Memory B cell (primary cell): Measurements from ENCODE around the gene SARS1.

Experiments
- ATAC-seq: fragments of 150-1000 bp; cut with Tn5 transposase; 2 replicates; pipeline ENCODE4 v1.10.0; 2021; ENCODE audit warnings: low read depth, mild to moderate bottlenecking, moderate library complexity
- DNase-seq, 2 donors: peaks; one replicate each; pipeline ENCODE4 v3.0.0; 2022; ENCODE audit warnings: low spot score in 2 of 2
- H3K27ac Mint-ChIP-seq: one replicate; pipeline ENCODE4 v1.8.0; 2022; ENCODE audit warnings: mild to moderate bottlenecking, moderate library complexity, mixed read lengths
- H3K27me3 Mint-ChIP-seq: one replicate; pipeline ENCODE4 v1.8.0; 2022; ENCODE audit warnings: mixed read lengths
- H3K36me3 Mint-ChIP-seq: one replicate; pipeline ENCODE4 v1.8.0; 2022; ENCODE audit warnings: mild to moderate bottlenecking, mixed read lengths
- H3K4me1 Mint-ChIP-seq: one replicate; pipeline ENCODE4 v1.8.0; 2022; ENCODE audit warnings: mixed read lengths
- H3K4me3 Mint-ChIP-seq: one replicate; pipeline ENCODE4 v1.8.0; 2022; ENCODE audit warnings: mild to moderate bottlenecking, moderate library complexity, mixed read lengths
- H3K9me3 Mint-ChIP-seq: one replicate; pipeline ENCODE4 v1.8.0; 2022; ENCODE audit warnings: mixed read lengths

The SARS1 gene

GRCh38 chr1:109186733-109187086, 27.0 kb upstream of the SARS1 start:
- DNase-seq = no peak
- no peak overlapping the region for H3K27ac Mint-ChIP-seq
- ATAC-seq = no peak
- peaks cover 7% of the 10 kb centered on the region for H3K27me3 Mint-ChIP-seq
- H3K4me1 Mint-ChIP-seq = no peaks in the 10 kb centered on the region
- H3K36me3 Mint-ChIP-seq = no peaks in the 10 kb centered on the region
- H3K4me3 Mint-ChIP-seq = no peak overlapping the region
- no peaks in the 10 kb centered on the region for H3K9me3 Mint-ChIP-seq

GRCh38 chr1:109187127-109187526, 26.6 kb upstream of the SARS1 start:
- H3K4me3 Mint-ChIP-seq = no peak overlapping the region
- no peak overlapping the region for H3K27ac Mint-ChIP-seq
- no peaks in the 10 kb centered on the region for H3K36me3 Mint-ChIP-seq
- no peak for DNase-seq
- ATAC-seq = no peak
- H3K27me3 Mint-ChIP-seq = peaks cover 7% of the 10 kb centered on the region
- H3K9me3 Mint-ChIP-seq = no peaks in the 10 kb centered on the region
- no peaks in the 10 kb centered on the region for H3K4me1 Mint-ChIP-seq

GRCh38 chr1:109188200-109188599, 25.5 kb upstream of the SARS1 start:
- no peaks in the 10 kb centered on the region for H3K4me1 Mint-ChIP-seq
- no peak overlapping the region for H3K27ac Mint-ChIP-seq
- ATAC-seq = no peak
- no peaks in the 10 kb centered on the region for H3K9me3 Mint-ChIP-seq
- peaks cover 7% of the 10 kb centered on the region for H3K27me3 Mint-ChIP-seq
- DNase-seq = no peak
- H3K36me3 Mint-ChIP-seq = no peaks in the 10 kb centered on the region
- no peak overlapping the region for H3K4me3 Mint-ChIP-seq

GRCh38 chr1:109188781-109189180, 24.9 kb upstream of the SARS1 start:
- no peaks in the 10 kb centered on the region for H3K36me3 Mint-ChIP-seq
- no peak for DNase-seq
- no peak overlapping the region for H3K27ac Mint-ChIP-seq
- no peak overlapping the region for H3K4me3 Mint-ChIP-seq
- no peaks in the 10 kb centered on the region for H3K9me3 Mint-ChIP-seq
- peaks cover 3% of the 10 kb centered on the region for H3K4me1 Mint-ChIP-seq
- no peak for ATAC-seq
- peaks cover 5% of the 10 kb centered on the region for H3K27me3 Mint-ChIP-seq

GRCh38 chr1:109190189-109190588, 23.5 kb upstream of the SARS1 start:
- Mint-ChIP-seq H3K36me3 (no peaks in the 10 kb centered on the region), H3K27me3 (peaks cover 5% of the 10 kb centered on the region), H3K9me3 (no peaks in the 10 kb centered on the region), H3K4me3 (no peak overlapping the region), H3K27ac (no peak overlapping the region), H3K4me1 (peaks cover 3% of the 10 kb centered on the region)
- DNase-seq (no peak), ATAC-seq (no peak)

GRCh38 chr1:109191377-109191776, 22.3 kb upstream of the SARS1 start:
- DNase-seq (no peak), ATAC-seq (no peak)
- no peak overlapping the region for H3K27ac Mint-ChIP-seq
- H3K4me1 Mint-ChIP-seq = peaks cover 3% of the 10 kb centered on the region
- H3K36me3 Mint-ChIP-seq = no peaks in the 10 kb centered on the region
- H3K9me3 Mint-ChIP-seq = no peaks in the 10 kb centered on the region
- H3K27me3 Mint-ChIP-seq = peaks cover 2% of the 10 kb centered on the region
- no peak overlapping the region for H3K4me3 Mint-ChIP-seq

- Mint-ChIP-seq H3K4me1 (peaks cover 3% of the 10 kb centered on the region), H3K36me3 (no peaks in the 10 kb centered on the region), H3K4me3 (no peak overlapping the region), H3K27ac (no peak overlapping the region), H3K9me3 (no peaks in the 10 kb centered on the region), H3K27me3 (peaks cover 2% of the 10 kb centered on the region)
- DNase-seq (no peak), ATAC-seq (no peak)
These were observed 21.8 kb upstream of the SARS1 start for GRCh38 chr1:109191891-109192290.

- Mint-ChIP-seq H3K27ac (no peak overlapping the region), H3K9me3 (no peaks in the 10 kb centered on the region), H3K27me3 (peaks cover 2% of the 10 kb centered on the region), H3K4me1 (peaks cover 5% of the 10 kb centered on the region), H3K4me3 (no peak overlapping the region), H3K36me3 (no peaks in the 10 kb centered on the region)
- ATAC-seq = no peak
- no peak for DNase-seq
These were observed 21.3 kb upstream of the SARS1 start for GRCh38 chr1:109192433-109192832.

GRCh38 chr1:109193653-109194590, 19.8 kb upstream of the SARS1 start:
- H3K9me3 Mint-ChIP-seq = no peaks in the 10 kb centered on the region
- no peaks in the 10 kb centered on the region for H3K36me3 Mint-ChIP-seq
- H3K27ac Mint-ChIP-seq = no peak overlapping the region
- DNase-seq = peak; percentile 71 to 76
- peak; percentile 87 for ATAC-seq
- peaks cover 2% of the 10 kb centered on the region for H3K27me3 Mint-ChIP-seq
- peaks cover 6% of the 10 kb centered on the region for H3K4me1 Mint-ChIP-seq
- H3K4me3 Mint-ChIP-seq = no peak overlapping the region

- DNase-seq = no peak
- Mint-ChIP-seq H3K4me1 (peaks cover 6% of the 10 kb centered on the region), H3K27ac (no peak overlapping the region), H3K4me3 (no peak overlapping the region), H3K36me3 (no peaks in the 10 kb centered on the region), H3K27me3 (peaks cover 2% of the 10 kb centered on the region), H3K9me3 (no peaks in the 10 kb centered on the region)
- ATAC-seq = no peak
These were observed 16.3 kb upstream of the SARS1 start for GRCh38 chr1:109197158-109198042.

- H3K27ac Mint-ChIP-seq = no peak overlapping the region
- no peak overlapping the region for H3K4me3 Mint-ChIP-seq
- H3K27me3 Mint-ChIP-seq = peaks cover 2% of the 10 kb centered on the region
- ATAC-seq (no peak), DNase-seq (no peak)
- peaks cover 6% of the 10 kb centered on the region for H3K4me1 Mint-ChIP-seq
- H3K9me3 Mint-ChIP-seq = no peaks in the 10 kb centered on the region
- H3K36me3 Mint-ChIP-seq = no peaks in the 10 kb centered on the region
These were observed 15.5 kb upstream of the SARS1 start for GRCh38 chr1:109198043-109198695.

GRCh38 chr1:109198745-109199144, 15.0 kb upstream of the SARS1 start:
- DNase-seq (no peak), ATAC-seq (no peak)
- no peaks in the 10 kb centered on the region for H3K9me3 Mint-ChIP-seq
- peaks cover 4% of the 10 kb centered on the region for H3K4me1 Mint-ChIP-seq
- no peak overlapping the region for H3K27ac Mint-ChIP-seq
- H3K27me3 Mint-ChIP-seq = peaks cover 2% of the 10 kb centered on the region
- H3K36me3 Mint-ChIP-seq = no peaks in the 10 kb centered on the region
- H3K4me3 Mint-ChIP-seq = no peak overlapping the region

GRCh38 chr1:109199710-109200109, 14.0 kb upstream of the SARS1 start:
- Mint-ChIP-seq H3K27me3 (peaks cover 2% of the 10 kb centered on the region), H3K9me3 (no peaks in the 10 kb centered on the region), H3K4me3 (no peak overlapping the region), H3K4me1 (peaks cover 3% of the 10 kb centered on the region), H3K27ac (no peak overlapping the region), H3K36me3 (no peaks in the 10 kb centered on the region)
- no peak for DNase-seq
- ATAC-seq = no peak

- no peak overlapping the region for H3K27ac Mint-ChIP-seq
- peaks cover 3% of the 10 kb centered on the region for H3K4me1 Mint-ChIP-seq
- H3K36me3 Mint-ChIP-seq = no peaks in the 10 kb centered on the region
- no peak for ATAC-seq
- H3K4me3 Mint-ChIP-seq = no peak overlapping the region
- no peak for DNase-seq
- H3K9me3 Mint-ChIP-seq = no peaks in the 10 kb centered on the region
- peaks cover 2% of the 10 kb centered on the region for H3K27me3 Mint-ChIP-seq
These were observed 12.5 kb upstream of the SARS1 start for GRCh38 chr1:109201123-109201703.
